OCI-M2 (cell line): Measurements from ENCODE around the gene APOD.

ENCODE experiments used
- DNase-seq: peaks from one replicate; lab custom pipeline; 2025; ENCODE audit not compliant: unreplicated experiment; lab: John Stamatoyannopoulos, UW

APOD gene

DNA sequence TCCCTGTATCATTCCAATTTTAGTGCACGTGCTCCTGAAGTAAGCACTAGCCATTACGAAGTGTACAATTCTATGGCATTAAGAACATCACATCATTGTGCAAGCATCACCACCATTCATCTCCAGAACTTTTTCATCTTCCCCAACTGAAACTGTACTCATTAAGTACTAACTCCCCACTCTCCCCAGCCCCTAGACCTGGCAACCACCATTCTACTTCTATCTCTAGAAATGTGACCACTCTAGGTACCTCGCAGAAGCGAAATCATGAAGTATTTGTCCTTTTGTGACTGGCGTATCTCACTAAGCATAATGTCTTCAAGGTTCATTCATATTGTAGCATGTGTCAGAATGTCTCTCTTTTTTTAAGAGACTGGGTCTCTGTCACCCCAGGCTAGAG, 52.1 kb downstream of the APOD start:
- no peak for DNase-seq

DNA sequence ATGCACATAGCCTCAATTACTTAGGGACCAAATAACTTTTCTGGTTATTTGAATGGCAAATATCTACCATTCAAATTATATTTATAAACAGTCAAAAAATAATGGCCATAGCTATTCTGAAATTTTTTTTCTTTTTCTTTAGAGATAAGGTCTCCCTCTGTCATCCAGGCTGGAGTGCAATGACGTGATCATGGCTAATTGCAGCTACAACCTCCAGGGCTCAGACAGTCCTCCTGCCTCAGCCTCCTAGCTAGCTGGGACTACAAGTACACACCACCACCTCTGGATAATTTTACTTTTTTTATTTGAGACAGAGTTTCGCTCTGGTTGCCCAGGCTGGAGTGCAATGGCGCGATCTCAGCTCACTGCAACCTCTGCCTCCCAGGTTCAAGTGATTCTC, 57.2 kb downstream of the APOD start:
- no peak for DNase-seq

DNA sequence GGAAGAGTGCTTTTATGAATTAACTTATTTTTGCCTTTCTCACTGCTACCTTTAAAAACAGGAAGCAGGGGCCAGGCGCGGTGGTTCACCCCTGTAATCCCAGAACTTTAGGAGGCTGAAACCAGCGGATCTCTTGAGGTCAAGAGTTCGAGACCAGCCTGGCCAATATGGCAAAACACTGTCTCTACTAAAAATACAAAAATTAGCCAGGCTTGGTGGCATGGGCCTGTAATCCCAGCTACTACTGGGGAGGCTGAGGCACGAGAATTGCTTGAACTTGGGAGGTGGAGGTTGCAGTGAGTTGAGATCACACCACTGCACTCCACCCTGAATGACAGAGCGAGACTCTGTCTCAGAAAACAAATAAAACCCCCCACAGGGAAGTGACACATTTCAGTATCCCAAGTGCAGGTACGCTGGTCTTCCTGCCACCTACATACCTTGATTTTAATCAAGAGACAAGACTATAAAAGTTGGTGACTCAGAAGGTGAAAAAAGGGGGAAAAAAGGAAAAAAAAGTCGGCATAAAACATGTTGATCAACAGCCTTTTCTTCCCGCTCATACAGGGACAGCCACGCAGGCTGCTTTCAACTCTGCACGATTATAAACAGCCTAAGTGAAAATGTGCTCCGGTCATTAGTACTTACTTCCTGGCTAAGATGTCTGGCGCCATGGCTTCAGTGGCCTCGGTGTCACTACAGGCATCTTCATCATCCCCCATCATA, 59.4 kb downstream of the APOD start:
- DNase-seq: no peak

DNA sequence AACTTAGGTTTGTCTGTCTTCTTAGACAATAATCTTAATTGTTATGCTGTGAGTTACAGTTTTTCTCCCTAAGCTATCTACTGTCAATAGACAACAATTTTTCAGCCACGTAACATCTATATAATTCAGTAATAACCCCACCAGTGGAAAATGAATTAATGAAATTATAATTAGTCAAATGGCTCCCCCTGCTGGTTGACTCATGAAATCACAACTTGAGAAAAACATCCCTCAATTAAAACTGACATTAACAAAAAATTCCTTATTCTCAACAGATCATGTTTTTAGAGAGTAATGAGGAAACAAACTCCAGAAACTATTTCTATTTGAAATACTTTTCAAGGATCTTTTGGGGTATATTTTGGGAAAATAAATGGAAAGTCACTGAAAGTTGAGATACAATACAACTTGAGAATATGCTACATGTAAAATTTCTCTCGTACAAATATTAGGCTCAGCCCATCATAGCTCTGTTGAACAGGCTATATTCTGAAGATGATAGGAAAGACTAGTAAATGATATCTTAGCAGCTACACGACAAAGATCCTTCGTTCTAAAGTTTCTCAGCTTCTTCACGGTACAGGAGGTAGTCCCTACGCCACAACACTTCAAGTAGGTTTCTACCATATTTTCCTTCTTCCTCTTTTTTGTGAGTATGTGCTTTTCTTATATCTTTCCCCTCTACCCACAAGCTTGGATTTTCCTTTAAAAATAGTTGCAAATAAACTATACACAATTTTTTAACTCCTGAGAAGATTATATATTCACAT, 61.3 kb downstream of the APOD start:
- peak; percentile 18 for DNase-seq
